GM18519 (cell line): ENCODE measurements around the gene IST1.

Source experiments
- ATAC-seq: cut with Tn5 transposase; IDR thresholded peaks from one replicate; pipeline ENCODE4 v1.9.1; 2021; ENCODE audit warnings: mild to moderate bottlenecking, moderate library complexity; ENCODE audit not compliant: unreplicated experiment, low FRiP score

IST1 gene

GRCh38 chr16:71916397-71916920 is 21.1 kb downstream of the IST1 start:
- ATAC-seq = no peak

DNA sequence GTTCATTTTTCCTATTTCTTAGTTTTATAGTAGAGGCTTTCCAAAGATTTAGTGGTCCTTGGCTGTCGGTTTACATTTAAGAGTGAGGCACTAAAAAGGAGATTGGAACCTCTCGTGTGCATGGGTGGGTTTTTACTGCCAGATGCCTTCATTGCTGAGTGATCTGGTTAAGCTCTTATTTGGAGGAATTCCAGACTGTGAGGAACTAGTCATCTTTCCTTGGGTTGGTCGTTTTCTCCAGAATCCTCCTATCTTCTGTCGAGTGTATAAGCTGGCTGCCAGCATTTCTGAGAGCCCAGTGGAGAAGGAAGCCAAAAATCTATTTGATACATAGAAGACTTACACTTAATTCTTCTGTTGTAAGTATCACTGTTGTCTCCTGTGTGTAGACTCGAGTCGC is 22.6 kb downstream of the IST1 start:
- no peak for ATAC-seq

DNA sequence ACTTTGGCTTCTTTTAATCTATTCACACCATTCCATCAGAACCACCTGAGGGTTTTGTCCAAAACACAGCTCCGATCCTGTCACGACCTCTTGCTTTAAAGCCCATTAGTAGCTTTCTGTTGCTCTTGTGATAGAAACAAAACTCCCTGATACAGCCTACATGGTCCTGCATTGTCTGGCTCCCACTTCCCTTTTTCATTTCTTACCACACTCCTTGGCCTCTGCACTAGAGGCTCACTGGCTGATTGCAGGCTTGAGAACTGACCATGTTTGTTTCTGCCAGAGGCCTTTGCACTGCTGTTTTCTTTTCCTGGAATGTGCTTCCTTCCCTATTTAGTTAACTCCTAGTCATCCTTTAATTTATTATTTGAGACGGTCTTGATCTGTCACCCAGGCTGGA is 23.7 kb downstream of the IST1 start:
- no peak for ATAC-seq

DNA sequence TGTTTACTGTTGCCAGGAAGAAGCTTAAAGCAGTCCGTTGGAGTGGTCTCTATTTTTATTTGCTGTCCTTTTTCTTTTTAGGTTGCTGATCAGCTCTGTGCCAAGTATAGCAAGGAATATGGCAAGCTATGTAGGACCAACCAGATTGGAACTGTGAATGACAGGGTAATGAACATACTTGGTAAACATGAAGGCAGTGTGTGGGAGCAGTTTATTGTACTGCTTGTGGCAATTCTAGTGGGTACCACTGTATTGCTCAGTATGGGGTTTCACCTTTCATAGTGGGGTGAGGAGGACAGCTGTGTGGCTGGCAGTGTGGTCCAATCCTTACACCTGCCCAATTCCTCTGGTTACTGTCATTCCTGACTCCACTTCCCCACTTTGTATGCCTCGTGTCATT is 25.3 kb downstream of the IST1 start:
- ATAC-seq = no peak

GRCh38 chr16:71923941-71924690 is 28.8 kb downstream of the IST1 start:
- ATAC-seq = no peak

- ATAC-seq = no peak
These were observed 29.4 kb downstream of the IST1 start for GRCh38 chr16:71924710-71925109.

GRCh38 chr16:71927383-71927782 is 32.1 kb downstream of the IST1 start:
- ATAC-seq = no peak

DNA sequence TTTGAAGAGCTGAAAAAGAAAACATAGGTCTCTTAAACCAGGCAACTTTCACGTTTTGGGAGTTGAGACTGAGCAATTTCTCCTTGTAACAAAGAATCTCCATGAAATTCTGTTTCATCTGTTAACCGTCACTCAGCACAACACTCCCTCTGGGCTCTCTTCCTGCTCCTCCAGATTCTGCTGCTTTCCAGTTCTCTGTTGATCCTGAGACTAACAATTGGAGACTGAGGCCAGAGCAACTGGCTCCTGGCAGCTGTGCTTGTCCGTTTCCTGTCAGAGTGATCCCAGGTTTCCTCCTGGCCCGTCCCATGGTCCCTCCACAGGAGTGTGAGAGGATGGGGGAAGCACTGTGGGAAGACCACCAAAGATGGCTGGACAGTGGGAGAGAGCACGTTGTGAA is 32.5 kb downstream of the IST1 start:
- ATAC-seq = no peak

DNA sequence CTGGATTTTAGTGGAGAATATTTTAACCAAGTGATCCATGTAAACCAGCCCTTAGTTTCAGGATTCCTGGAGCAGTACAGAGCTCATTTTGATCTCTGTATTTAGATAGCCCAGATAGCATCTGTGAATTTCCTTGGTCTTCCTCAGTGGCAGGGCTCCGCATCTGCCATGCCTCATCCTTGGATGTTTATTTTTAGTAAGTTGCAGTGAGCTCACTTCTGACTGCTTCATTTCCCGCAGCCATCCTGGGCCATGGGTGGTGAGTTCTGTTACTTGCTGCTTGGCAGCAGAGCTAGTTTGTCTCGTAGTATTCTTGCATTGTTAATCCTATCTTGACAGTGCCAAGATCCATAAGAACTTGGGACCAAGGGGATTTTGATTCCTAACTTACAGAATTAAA is 33.7 kb downstream of the IST1 start:
- ATAC-seq = no peak

DNA sequence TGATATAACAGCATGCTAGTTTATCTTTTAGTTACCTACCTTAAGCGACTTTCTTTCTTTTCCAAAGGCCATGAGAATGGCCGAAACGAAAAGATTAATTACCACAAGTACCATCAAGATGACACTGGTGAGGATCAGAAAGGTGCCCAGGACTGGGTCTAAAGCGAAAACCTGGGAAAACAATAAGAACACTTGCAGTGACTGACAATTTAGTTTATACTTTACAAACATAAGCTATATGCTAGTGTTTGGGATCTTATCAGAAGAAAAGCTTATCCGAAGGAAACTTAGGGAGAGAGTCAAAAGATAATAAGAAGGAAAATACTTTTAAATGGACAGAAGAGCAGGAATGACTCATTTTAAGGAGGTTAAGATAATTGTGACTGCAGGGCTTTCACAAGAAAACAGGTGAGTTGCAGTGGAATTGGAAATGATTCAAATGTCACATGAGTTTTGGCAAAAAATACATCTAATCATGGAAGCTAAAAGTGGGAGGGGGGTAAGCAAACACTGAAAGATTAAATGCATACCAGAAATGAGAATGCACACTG is 34.8 kb downstream of the IST1 start:
- no peak for ATAC-seq

DNA sequence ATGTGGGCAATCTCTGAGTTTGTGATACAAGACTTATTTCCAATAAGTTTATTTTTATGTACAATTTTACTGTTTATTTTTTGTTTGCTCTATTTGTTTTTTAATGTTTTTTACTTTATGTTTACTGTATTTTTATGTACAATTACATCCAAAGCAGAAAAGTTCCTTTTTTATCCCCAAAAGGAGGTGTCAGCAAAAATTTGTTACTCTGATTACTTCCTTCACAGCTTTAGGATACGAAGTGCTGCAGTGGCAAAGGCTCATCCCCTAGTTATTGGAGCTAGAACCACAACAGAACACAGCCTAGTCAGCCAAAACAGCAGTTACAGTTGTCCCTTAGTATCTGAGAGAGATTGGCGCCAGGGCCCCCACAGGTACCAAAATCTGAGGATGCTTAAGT is 35.7 kb downstream of the IST1 start:
- no peak for ATAC-seq

- ATAC-seq = no peak
These were observed 36.3 kb downstream of the IST1 start for GRCh38 chr16:71931599-71931998.

- ATAC-seq = no peak
These were observed 37.7 kb downstream of the IST1 start for GRCh38 chr16:71933017-71933416.

- no peak for ATAC-seq
These were observed 38.8 kb downstream of the IST1 start for GRCh38 chr16:71933913-71934695.

DNA sequence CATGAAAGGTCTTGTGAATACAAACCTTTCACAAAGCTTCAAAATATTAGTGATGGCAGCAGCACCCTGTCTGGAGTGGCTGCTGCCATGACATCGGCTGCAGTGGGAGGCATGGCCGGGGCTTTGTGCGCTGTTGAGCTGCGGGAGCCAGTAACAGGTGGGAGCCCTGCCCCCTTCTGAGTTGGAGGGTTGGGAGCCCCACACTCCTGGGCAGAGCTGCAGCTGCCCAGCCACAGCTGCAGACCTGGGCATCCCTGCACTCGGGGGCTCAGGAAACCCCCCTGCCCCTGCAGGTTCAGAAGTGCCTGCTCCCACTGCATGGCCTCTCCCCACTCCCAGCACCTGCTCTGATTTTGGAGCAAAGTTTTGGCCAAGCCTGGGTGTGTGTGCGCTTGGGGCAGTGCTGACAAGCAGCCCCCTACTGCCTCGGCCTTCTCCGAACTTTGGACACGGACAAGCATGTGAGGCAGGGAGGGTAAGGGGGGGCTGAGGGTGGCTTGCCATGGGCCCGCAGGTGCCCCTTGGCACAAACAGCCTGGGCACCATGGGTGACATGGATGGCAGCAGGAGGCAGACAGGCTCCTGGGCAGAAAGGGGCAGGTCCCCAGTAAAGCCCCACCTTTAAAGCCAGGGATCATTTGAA is 42.7 kb downstream of the IST1 start:
- ATAC-seq = no peak

DNA sequence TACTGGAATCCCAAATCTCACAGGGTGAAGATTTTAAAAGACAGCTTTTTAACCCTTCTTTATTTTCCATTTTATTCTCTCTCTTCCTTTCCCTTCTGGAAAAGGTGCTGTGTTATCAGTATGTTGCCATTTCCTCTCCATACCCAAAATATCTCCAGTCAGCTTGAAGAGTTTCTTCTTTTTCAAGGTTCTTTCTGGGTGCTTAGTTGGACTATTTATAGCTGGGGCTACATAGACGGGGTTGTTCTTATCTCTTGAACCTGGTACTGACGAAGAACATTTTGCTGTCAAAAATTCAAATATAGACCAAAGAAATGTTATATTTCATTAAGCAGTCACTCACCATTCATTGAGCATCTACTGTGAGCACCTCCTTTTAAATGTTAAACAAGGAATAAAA is 48.6 kb downstream of the IST1 start:
- no peak for ATAC-seq

- ATAC-seq = no peak
These were observed 50.3 kb downstream of the IST1 start for GRCh38 chr16:71945616-71946015.

- ATAC-seq = no peak
These were observed 57.5 kb downstream of the IST1 start for GRCh38 chr16:71952825-71953224.

- ATAC-seq = no peak
These were observed 58.8 kb downstream of the IST1 start for GRCh38 chr16:71954180-71954579.

GRCh38 chr16:71954699-71955195 is 59.4 kb downstream of the IST1 start:
- no peak for ATAC-seq

- ATAC-seq = no peak
These were observed 61.2 kb downstream of the IST1 start for GRCh38 chr16:71956486-71956885.
